ENCODE measurements around the gene MIPOL1. TPM values are rescaled to one million over a fixed set of nuclear protein-coding genes. Genes with fewer than 3 reads are reported as not detected.

Gene MIPOL1
- total RNA-seq, 1 experiment from 2014 or later: 15.4 TPM

GRCh38 chr14:37167151-37168047, 30.3 kb upstream of the MIPOL1 start:
- no peaks in the 10 kb centered on the region for H3K27me3 ChIP-seq (ENCODE audit: insufficient read depth, low read length)
- POLR2A ChIA-PET: no interaction called here
- no peaks in the 10 kb centered on the region for H3K36me3 ChIP-seq (ENCODE audit: control insufficient read depth in 1 of 2, insufficient read depth in 2 of 2, low read length in 2 of 2)
- no peak for DNase-seq (ENCODE audit: low read depth, low spot score)
- H3K9ac ChIP-seq (ENCODE audit: low read length): no peak overlapping the region
- H2AFZ ChIP-seq (ENCODE audit: low read depth, low read length, poor library complexity, severe bottlenecking): no peak overlapping the region
- TF ChIP-seq CEBPB (IDR thresholded peaks at IDR 0.05; ENCODE audit: low read depth) (no peak), ZBTB33 (IDR thresholded peaks at IDR 0.05; ENCODE audit: extremely low read depth, insufficient replicate concordance, low read length) (no peak), SIN3A (IDR thresholded peaks at IDR 0.05; ENCODE audit: low read depth) (no peak), POLR2A (IDR thresholded peaks at IDR 0.05; ENCODE audit: borderline replicate concordance, extremely low read depth, insufficient read depth, insufficient read length) (no peak), FOSL1 (IDR thresholded peaks at IDR 0.05; ENCODE audit: low read depth) (no peak), JUND (IDR thresholded peaks at IDR 0.05) (no peak), REST (IDR thresholded peaks at IDR 0.05; ENCODE audit: low read depth) (no peak), YY1 (IDR thresholded peaks at IDR 0.05; ENCODE audit: extremely low read depth, insufficient replicate concordance, low read depth, low read length) (no peak)
- no peaks in the 10 kb centered on the region for H4K20me1 ChIP-seq (ENCODE audit: insufficient read depth)
- H3K4me2 ChIP-seq (ENCODE audit: low read length): no peak overlapping the region
- CTCF ChIA-PET: interaction anchor here (0.6 to 1.2 kb wide), 3 partner anchors 17 to 63 kb away, joined by 3 to 6 read pairs (median 3); no protein-coding TSS in a partner anchor
- no peaks in the 10 kb centered on the region for H3K9me2 ChIP-seq (ENCODE audit: insufficient read depth)
- H3K27ac ChIP-seq (ENCODE audit: low read depth, low read length): no peak overlapping the region
- no TSS peak for BruUV-seq (replicated peaks)
- H3K79me2 ChIP-seq (ENCODE audit: insufficient read depth, low read length): peaks cover under 1% of the 10 kb centered on the region; the same call in 1 of the 2 replicates
- ATAC-seq: no peak
- H3K9me3 ChIP-seq (ENCODE audit: control insufficient read depth in 1 of 2, insufficient read depth in 1 of 2, low read depth in 1 of 2, low read length in 2 of 2): no peaks in the 10 kb centered on the region
- no peak overlapping the region for H3K4me3 ChIP-seq (replicated peaks in 1 of 2; ENCODE audit: low read depth in 1 of 2, low read length in 2 of 2)
- intact Hi-C loops (cut with micrococcal nuclease): no loop called here
- 0 out of 4 replicates have a peak, but pooled peaks cover 0 to 2% of the 10 kb centered on the region in 2 experiments for H3K4me1 ChIP-seq (ENCODE audit: control insufficient read depth in 1 of 2, insufficient read depth in 2 of 2, low read length in 2 of 2)
- RAD21 ChIA-PET (ENCODE audit: low non-redundant PET in 1 of 2, low total read pairs in 2 of 2, uncharacterized antibody in 2 of 2, unreplicated experiment in 2 of 2): no interaction called here

All from HCT116 (cell line).